HG02840 (cell line): ENCODE results near the gene COL9A3.

Experiments used
- ATAC-seq: cut with Tn5 transposase; IDR thresholded peaks from one replicate; pipeline ENCODE4 v1.9.1; 2021; ENCODE audit warnings: mild to moderate bottlenecking, moderate library complexity, moderate number of reproducible peaks; ENCODE audit not compliant: unreplicated experiment, low FRiP score

COL9A3 gene

DNA sequence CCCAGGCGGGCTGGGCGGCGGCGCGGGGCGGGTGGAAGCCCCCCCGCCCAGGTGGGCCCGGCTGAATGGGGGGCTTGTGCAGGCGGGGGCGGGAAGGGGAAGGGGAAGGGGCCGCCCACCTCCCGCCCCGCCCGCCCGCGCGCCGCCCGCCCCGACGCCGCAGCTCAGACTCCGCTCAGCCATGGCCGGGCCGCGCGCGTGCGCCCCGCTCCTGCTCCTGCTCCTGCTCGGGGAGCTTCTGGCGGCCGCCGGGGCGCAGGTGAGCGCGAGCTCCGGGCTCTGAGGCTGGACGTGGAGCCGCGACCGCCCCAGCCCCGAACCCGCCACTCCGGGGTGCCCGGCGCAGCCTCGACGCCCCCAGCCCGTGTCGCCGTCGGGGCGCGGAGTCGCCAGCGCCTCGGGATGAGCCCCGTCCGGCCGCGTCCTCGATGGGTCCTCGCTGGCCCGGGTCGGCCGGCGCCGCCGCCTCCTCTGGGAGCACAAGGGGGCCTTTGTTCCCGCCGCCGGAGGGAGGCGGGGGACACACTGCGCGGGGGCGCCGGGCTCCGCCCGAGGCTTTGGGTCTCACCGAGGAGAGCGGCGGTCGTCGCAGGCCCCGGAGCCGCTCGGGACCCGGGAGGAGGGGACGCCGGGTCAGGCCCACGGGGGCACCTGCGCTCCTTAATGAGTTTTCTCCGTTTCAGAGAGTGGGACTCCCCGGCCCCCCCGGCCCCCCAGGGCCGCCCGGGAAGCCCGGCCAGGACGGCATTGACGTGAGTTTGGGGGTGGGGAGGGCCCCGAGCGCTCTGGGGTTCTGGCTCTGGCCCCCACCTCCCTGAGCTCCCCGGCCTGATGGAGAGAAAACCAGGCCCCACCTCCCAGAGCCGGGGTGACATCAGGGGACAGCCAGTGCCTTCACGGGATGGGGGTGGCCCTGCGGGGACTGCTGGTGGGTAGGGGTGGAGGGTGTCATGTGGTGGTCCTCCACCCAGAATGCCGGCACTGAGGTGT lies at the start of gene COL9A3:
COL9A3 (plus strand) TSS at position 167 of the 990 bp plus-strand sequence; CDS start at position 182, 15 bp downstream.
- ATAC-seq, result no peak

DNA sequence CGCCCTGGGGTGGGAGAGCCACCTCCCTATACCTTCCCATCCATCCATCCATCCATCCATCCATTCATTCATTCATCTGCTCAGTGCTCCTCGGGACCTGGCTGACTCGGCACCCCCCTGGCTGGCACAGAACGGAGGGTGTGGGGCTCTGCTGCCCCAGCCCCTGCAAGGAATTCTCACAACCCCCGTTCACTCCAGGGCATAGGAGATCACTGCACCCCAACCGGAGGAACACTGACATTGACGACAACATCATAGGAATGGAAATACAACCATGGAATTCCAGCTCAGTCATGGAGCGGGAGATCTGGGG lies 48.7 kb upstream of the COL9A3 start:
- no peak for ATAC-seq

DNA sequence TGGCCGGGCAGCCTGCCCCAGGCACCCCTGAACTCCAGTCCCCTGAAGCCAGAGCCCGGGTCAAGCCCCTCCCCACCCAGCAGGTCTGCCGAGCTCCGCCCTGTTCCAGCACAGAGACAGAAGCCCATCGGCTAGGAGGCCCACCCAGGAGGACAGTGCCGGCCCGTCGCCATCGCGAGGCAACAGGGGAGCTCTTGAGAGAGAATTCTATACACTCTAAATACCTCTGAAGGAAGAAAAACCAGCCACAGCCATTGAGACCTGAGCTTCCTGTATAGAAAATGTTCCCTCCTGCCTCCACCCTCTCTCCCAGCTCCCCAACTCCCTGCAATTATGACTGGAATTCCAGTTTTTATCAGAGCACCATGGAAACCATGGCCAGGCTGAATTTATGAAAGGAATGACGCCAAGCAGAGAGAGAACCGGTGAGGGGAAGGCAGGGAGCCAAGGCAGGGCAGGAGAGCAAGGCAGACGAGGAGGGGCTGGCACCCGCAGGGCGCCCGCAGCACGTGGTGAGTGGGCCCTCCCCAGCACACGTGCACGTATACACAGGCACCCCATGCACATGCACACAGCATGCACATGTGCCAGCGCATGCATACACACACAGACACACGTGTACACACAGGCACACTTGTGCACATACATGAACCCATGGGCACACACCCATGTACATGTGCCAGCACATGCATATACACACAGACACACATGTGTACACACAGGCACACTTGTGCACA lies 48.1 kb upstream of the COL9A3 start:
- ATAC-seq, result no peak

DNA sequence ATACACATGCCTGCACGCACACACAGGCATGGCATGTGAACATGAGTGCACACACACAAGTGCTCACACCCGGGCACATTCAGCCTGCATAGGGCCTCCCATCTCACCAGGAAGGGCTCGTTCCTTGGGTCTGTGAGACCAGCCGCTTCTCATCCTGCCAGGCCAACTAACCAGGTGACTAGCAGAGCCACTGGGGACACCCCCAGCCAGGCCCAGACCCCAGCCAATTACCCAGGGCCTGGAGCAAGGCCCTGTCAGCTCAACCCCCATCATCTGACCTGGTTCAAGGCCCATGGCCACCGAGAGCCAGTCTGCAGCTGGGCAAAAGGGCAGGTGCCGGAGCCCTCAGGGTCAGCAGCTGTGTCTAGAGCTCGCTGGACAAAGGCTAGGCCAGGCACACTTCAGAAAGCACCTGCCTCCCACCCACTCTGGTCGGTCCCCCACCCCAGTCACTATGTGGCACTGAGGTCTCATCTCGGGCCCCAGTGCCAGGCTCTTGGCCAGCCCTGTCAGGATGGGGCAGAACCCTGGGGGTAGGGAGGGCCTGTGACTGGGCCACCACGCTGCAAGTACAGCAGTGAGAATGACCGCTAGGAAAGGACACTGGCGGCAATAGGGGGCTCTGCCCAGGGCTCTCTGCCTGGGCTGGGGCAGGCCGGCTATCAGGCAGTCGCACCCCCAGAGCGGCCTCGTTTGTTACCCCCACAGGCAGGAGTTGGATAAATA lies 47.3 kb upstream of the COL9A3 start:
- ATAC-seq, result no peak

DNA sequence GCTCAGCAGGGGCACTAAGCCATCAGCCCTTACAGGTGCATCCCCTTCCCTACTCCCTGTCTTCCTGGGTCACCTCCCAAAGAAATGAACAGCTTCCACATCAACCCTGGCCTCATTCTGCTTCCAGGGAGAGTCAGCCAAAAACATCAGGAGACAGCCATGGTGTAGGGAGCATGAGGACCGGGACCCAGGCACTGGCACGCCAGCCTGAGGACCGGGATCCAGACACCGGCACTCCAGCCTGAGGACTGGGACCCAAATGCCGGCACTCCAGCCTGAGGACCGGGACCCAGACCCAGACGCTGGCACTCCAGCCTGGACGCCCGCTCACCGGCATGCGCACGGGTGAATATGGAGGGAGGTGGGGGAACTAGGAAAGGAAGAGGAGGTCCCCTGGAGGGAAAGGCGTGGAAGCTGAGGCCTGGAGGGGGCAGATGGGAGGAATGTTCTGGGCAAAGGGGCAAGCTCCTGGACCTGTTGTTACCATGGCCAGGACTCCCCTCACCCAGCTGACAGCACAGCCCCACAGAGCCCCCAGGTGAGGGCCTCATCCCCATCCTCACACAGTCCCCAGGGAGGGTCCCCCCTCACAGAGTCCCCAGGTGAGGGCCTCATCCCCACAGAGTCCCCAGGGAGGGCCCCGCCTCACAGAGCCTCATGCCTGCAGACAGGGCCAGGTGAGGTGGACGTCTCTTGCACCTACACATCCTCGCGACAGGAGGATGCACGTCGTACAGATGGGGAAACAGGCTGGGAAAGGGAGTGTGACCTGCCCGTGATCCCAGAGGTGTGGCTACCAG lies 46.5 kb upstream of the COL9A3 start:
- no peak for ATAC-seq

DNA sequence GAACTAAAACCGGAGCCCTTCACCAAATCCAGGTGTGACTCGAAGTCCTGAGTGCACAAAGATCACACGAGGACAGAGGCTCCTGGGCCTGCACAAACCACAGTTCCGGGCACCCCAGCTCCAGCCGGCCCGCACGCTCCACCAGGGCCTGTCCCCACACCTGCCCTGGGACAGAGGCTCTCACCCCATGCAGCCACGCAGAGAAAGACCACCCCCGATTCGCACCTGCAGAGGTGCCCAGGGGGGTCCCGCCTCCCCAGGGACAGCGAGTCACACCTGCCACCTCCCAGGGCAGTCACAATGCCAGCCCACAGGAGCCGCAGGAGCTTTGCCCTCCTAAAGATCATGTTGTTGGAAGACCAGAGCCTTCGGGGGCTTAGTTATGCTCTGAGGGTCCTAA lies 45.9 kb upstream of the COL9A3 start:
- ATAC-seq, result no peak

DNA sequence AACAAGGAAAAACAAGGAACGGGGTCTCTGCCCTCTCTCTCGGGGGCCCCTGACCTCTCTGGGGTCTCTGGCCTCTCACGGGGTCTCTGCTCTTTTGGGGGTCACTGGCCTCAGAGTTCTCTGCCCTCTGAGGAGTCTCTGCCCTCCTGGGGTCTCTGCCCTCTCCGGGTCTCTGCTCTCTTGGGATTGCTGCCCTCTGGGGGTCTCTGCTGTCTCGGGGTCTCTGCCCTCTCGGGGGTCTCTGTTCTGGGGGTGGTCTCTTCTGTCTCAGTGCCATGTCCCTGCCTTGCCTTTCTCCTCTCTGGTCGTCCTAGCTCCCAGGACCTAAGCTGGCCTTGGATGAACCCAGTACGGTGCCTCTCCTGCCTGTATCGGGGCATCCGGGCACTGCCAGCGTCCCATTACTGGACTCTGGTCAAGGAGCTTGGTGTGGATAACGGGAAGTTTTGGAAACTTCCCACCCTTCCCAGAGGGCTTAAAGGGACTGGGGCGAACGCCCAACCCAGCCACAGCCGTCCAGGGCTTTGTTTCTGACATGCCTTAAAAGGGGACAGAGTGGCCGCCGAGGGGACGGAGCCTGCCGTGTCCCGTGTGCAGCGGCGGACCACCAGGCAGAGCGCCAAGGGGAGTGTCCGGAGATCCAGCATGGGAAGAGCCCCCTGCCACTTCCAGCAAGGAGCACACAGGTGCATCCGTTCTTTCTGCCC lies 45.3 kb upstream of the COL9A3 start:
- no peak for ATAC-seq

DNA sequence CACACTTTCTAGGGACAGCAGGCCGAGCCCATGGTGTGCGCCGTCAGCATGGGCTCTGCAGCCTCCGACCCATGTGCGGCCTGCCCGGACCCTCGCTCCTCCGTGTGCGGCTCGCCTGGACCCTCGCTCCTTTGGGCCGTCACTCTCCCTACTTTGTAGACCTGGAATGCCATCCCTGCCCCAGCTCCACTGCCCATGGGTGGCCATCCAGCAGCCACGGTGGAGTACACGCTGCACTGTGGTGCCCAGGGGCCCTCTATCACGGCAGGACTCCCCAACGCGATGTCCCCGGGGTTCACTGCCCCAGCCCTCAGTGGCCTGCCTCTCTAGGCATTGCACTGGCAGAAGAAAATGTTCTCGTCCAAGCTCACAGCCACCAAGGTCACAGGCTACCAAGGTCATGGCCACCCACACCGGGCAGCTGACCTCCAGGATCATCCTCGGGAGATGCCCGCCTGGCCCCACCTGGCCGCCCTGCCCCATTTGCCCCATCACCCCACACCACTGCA lies 44.7 kb upstream of the COL9A3 start:
- no peak for ATAC-seq

DNA sequence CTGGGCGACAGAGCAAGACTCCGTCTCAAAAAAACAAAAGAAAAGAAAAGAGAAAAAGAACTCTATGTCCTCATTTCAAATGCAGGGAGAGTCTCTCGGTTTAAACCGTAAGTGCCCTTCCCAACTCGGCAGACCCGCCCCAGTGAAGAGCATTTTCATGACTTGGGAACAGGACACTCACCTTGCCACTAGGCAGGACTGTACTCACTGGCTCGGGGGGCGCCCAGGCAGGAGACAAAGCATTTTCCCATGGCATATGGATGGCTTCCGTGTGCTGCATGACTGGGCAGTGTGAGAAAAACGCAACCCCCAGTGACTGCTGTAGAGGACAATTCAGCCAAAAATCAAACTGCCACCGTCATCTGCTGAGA lies 44.2 kb upstream of the COL9A3 start:
- ATAC-seq, result no peak

DNA sequence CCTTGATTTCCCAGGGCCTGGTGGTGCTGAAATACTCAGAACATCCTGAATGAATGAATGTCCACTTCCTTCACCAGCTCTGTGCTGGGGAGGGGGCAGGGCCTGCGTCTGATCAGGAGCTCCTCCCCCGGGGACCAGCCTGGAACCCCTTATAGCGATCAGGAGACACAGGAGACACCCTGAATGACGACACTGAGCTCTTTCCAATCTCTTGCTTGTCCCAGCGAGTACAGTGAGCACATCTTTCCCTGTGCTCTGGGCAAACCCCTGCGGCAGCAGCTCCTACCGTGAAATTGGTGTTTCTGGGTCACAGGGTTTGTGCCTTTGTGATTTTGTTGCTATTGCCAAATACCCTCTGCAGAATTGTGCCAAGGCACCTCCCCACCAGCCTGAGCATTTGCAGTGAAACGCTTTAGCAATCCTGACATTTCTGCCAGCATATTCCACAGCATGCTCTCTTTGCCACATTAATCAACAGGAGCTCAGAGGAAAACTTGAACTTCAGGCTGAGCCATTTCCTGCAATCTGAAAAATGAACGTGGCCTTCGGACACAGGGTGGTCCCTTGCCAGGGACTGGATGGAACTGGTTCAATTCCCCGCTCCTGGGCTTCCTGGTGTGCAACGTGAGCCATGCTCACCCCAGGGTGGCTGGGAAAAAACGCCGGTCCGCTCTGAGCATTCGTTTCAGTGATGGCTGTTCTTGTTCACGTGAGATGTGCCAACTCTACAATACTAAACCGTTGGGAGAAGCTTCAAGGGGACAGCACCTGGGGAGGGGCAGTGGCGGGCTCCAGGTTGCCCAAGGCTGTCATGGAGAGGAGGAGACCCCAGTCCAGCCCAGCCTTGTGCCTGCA lies 43.6 kb upstream of the COL9A3 start:
- ATAC-seq, result no peak

DNA sequence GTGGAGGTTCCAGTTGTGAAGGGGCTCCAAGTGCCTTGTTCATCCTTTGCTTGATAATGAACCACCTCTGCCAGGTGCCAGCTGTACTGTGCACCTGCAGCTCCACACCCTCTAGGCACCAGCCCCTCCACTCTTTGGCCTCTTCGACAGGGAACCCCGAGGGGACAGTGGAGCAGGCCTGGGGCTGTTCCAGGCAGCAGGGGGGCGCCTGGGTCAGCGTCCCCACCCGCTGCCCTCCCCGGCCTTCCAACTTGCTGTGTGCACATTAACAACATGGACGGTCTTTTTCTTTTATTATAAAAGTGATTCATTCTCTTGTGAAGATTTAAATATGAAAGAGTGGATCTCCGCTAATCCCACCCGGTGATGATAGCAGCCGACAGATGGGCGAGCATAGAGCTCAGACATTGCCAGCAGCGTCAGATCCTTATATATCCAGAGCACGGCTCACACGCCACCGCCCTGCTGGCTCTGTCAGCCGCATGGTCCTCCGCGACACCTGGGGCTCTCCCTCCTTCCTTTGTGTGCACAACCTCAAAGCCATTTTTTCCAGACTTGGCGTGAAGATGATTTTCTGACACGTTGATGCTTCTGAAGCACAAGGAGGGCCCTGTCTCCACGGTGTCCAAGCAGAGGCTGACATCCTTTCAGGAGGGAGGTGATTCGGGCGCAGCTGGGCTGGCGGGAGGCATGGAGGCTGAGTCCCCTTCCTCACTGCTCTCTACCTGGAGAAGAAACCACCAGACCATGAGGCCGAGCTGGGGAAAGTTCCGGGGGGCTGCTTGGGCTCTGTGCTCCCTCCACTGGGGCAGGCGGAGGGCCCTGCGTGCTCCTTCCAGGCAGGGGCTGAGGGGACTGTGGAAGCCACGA lies 42.8 kb upstream of the COL9A3 start:
- ATAC-seq, result no peak

DNA sequence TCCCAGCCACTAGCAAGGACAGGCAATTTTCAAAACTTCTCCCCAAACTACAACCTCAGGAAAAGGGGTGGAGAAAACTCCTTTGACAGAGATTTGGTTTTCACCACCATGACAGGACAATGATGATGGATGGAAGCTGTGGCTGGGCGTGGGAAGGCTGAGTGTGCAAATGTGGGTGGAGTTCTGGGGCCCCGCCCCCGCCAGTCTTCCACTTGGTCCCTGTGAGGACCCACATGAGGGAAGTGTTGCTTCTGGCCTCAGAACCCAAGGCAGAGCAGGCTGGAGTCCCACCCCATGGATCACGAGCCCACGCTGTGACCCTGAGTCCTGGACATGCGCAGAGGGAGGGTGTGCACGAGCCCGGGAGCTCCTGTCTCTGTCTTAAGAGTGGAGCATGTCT lies 42.1 kb upstream of the COL9A3 start:
- ATAC-seq, result no peak

DNA sequence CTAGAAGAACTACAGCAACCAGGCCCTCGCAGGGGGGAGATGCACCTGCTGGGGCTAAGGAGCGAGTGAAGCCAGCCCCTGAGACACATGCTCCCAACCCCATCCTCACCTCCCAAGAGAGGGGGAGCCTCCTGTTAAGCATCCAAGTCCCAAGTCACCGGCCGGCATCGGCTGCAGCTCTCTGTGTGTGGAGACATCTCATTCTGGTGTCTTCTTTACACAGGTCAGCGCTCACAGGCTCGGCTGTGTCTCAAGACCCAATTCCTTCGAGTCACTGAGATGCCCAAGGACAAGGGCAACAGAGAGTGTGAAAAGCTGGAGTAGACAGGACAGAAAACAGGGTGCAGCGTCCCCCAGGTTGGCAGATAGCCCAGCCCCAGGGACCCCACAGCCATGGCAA lies 41.6 kb upstream of the COL9A3 start:
- no peak for ATAC-seq

DNA sequence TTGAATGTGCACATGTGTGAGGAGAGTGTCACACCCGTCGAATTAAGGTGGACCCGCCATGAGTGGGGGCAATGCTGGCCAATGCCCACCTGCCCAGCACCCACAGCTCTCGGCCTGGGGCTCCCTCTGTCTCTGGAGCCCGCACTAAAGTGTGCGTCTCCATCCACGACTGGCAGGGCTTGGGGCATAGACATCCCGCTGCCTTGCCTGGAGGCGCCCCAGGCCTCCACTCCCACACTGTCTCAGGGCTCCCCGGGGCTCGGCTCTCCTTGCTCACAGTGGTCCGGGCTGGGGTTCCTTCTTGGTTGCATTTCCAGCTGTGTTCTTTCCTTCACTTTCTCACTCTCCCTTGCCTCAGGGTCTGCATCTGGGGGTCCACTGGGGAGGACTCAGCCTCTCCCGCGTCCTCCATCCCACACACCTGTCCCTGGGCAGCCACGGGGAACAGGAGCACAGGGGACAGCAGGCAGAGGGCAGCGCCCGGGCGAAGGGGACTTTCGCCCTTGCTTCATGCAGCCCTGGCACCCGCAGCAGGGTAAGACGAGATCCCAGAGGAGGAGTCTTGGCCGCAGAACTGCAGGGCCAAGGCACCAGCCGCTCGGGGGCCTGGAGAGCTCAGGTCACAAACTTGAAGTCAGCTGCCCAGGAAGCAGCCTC lies 40.7 kb upstream of the COL9A3 start:
- ATAC-seq, result no peak

DNA sequence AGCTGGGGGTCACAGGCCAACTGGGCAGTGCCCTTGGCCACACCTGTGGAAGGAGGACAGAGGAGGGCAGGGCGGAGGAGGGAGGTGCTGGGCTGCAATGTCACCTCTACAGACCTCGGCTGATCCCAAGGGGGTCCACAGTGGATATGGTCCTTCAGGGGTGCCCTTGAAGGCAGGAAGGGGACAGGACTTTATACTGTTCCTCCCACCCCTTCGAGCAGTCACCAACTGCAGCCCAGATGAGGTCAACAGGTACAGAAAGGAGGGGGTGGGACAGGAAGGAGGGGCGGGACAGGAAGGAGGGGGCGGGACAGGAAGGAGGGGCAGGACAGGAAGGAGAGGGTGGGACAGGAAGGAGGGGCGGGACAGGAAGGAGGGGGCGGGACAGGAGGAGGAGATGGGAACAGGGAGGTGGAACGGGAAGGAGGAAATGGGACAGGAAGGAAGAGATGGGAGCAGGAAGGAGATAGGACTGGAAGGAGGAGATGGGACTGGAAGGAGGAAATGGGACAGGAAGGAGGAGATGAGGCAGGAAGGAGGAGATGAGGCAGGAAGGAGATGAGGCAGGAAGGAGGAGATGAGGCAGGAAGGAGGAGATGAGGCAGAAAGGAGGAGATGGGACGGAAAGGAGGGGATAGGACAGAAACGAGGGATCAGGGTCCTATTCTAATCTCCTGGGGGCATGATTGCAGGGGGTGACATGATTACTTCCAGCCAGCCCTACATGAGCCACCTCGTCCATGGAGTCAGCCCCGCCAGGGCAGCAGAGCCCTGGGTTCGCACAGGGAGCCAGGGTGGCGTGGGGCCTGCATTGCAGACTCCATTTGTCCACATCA lies 39.9 kb upstream of the COL9A3 start:
- no peak for ATAC-seq

DNA sequence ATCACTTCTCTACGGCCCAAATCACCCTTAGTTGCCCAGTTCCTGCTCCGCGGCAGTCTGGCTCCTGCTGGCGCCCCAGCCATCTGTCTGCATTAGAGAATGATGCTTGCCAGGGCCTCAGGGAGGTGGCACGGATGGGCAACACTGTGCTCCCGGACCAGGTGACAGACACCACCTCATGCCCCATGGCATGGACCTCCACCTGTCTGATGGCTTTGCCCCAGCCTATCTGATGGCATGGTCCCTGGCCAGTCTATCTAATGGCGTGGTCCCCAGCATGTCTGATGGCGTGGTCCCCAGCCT lies 39.4 kb upstream of the COL9A3 start:
- ATAC-seq, result no peak

DNA sequence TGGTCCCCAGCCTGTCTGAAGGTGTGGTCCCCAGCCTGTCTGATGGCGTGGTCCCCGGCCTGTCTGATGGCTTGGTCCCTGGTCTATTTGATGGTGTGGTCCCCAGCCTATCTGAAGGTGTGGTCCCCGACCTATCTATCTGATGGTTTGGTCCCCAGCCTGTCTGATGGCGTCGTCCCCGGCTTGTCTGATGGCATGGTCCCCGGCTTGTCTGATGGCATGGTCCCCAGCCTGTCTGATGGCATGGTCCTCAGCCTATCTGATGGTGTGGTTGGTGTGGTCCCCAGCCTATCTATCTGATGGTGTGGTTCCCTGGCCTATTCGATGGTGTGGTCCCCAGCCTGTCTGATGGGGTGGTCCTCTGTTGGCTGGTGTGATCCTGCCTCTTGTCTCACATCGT lies 38.8 kb upstream of the COL9A3 start:
- no peak for ATAC-seq
